GM12874 (cell line): ENCODE results near the gene FOXS1.

Experiments
- TF ChIP-seq, protein P1 (sequence below): IDR thresholded peaks from 2 replicates; pipeline ENCODE4 v1.5.1; 2011; ENCODE audit warnings: low read depth, mild to moderate bottlenecking, control low read depth, low read length, moderate library complexity; ENCODE audit not compliant: insufficient read depth

Gene FOXS1

DNA sequence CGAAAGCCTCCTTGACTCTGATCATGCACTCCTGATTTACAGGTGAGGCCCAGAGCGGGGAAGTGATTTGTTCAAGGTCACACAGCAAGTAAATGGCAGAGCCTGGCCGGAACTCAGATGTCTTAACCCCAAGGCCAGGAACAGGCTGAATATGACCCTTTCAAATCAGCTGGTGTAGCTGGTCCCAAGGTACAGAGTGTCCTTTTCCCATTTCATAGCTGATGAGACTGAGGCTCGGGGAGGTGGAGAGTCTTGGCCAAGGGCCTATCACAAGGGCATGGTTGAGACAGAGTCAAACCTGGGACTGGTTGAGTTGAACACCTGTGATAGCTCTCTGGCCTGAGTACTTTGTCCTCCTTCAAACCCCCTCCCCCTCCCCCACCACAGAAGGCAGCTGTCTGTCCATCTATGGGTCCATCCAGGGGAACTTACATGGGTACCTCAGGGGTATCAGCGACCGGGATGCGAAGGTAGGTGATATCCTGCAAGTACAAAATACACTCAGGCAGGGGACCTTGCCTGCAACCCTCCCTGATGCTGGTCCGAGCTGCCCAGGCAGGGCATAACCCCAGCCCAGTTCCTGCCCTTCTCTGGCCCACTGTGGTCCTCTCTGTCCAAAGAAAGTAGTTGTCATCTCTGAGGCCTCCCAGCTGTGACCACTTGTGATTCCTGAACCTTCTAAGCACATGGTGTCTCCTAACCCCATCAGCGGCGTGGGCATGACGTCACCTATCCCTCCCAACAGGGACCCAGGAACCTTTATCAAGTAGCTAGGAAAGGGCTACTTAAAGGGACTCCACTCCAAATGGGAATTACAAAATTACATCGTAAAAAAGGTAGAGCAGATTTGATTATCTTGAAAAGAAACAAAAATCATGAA lies 19.4 kb upstream of the FOXS1 start:
- TF ChIP-seq, protein P1, sequence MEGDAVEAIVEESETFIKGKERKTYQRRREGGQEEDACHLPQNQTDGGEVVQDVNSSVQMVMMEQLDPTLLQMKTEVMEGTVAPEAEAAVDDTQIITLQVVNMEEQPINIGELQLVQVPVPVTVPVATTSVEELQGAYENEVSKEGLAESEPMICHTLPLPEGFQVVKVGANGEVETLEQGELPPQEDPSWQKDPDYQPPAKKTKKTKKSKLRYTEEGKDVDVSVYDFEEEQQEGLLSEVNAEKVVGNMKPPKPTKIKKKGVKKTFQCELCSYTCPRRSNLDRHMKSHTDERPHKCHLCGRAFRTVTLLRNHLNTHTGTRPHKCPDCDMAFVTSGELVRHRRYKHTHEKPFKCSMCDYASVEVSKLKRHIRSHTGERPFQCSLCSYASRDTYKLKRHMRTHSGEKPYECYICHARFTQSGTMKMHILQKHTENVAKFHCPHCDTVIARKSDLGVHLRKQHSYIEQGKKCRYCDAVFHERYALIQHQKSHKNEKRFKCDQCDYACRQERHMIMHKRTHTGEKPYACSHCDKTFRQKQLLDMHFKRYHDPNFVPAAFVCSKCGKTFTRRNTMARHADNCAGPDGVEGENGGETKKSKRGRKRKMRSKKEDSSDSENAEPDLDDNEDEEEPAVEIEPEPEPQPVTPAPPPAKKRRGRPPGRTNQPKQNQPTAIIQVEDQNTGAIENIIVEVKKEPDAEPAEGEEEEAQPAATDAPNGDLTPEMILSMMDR: no peak

DNA sequence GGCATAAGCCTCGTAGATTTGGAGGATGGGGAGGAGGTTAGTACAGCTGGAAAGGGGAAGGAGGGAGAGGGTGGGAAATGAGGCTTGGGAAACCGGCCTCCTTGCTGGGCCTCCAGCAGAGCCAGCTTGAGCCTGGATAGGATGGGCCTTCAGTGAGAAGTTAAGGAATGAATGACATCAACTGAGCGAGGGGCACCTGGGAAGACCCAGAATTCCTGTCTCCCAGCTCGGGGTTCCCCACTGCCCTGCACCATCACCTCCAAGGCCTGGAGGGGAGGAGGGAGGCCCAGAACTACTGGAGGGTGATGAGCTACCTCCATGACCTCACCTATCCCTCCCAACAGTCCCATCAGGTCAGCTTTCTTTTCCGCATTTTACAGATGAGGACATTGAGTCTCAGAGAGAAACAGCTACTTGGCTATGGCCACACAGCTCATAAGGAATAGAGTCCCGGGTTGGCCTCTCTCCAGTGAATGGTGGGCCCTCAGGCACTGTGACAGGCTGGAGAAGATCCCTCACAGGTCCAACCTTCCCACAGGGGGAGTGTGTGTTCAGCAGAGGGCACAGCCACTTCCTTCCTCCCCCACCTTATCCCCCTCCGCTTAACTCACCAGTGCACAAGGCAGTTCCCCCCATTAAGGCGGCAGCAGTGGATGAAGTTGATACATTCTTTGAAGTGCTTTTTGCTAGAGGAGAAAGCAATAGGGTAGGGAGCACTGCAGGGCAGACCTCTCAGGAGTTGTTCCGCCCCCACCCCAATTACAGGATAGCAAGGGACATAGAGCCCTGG lies 18.1 kb upstream of the FOXS1 start:
- TF ChIP-seq, protein P1: no peak

DNA sequence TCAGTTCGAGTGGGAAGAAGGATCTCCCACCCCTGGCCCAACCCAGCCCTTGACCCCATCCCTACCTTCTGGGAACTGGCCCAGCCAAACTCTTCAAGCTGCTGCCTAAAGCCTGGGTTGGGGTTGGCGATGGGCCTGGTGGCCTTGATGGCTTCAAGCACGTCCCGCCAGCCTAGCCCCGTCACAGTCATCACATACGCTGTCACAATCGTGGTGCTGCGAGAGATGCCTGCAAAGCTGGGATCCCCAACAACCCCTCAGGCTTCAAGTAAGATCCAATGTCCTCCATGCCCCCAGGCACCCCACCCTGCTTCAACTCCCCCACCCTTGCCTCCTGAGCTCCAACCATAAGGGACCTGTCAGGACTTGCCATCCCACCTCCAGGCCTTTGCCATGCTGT lies 17.1 kb upstream of the FOXS1 start:
- TF ChIP-seq, protein P1: no peak

DNA sequence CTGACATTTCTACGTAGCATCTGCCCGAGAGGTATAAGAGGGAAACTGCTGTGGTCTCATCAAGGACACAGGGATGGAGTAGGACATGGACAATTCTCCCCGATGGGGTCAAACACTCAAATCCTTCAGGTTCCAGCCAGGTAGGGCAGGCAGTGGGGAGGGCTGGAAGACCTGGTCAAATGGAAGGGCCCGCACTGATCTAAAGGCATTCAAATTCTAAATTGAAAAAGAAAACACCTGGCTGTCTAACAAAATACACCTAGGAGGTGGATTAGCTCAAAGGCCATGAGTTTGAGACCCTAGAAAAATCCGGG lies 16.7 kb upstream of the FOXS1 start:
- TF ChIP-seq, protein P1: no peak

DNA sequence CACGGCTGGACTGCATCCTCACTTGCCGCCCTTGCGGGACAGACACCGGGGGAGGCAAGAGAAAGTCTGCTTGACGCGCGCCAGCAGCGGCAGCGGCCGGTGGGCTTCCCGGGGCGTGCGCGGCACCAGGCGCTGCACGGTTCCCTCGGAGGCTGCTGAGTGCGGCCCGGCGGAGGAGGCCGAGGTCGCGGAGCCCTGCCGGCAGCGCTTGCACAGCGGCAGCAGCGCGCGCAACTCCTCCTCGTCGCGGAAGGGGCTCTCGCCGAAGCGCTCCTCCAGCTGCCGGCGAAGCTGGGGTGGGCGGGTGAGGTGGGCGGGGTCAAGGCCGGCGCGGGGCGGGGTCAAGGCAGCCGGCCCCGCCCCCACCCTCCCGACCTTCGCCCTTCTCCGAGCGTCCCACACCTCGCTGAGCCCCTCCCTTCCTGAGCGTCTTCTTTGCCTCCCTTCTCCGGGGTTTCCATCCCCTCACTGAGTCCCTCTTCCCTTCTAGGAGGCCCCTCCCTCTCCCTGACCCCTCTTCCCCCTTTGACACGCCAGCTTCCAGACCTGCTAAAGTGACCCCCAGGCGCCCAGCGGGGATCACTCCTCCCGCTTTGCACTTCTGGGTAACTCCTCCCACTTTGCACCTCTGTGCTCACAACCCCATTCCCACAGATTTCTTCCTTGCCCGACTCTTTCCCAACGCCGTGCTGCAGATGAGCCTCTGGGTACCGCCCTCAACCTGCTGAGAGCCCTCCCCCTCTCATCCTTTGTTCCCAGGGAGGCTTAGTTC lies 16.2 kb upstream of the FOXS1 start:
- TF ChIP-seq, protein P1: no peak

DNA sequence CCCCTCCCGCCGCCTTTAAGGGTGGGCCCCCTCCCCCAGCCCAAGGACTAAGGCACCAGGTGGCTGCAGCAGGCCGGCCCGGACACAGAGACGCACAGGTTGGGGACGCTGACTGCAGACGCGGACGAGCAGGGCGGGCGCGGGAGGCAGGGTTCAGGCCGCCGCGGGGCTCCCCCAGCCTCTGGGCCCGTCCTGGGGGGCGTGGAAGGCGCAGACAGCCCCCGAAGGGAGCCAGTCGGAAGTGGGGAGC lies 15.7 kb upstream of the FOXS1 start:
- TF ChIP-seq, protein P1: no peak

DNA sequence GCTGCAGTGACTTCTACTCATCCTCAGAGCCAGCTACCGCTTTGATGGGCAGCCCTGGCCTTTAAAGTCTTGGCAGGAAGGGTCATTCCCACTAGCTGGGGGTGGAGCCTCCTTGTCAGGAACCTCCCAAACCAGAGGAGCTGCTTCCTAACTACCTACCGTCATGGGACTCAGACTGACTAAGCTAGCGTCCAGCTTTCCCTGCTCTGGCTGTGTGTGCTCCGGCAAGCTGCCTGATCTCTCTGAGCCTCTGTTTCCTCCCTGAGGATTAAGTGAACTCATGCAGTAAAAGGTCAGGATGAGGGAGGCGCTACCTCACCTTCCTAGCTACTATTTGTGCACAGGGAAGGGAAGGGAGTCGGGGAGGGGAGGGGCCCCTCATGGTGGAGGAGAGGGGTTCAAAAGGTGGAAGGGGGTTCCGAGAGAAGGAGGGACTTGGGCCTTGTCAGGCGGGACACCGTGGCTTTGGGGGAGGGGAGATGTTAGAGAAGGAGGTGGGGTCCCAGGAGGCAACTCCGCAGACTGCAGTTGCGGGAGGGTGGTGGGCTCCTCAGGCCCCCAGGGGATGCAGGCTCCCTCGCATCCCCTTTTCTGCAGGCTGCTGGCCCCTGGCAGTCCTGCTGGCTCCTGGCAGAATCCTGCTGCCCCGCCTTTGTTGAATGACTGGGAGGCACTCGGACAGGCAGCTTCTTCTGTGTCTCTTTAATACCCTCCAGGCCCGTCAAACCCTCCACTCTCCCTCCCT lies 15.2 kb upstream of the FOXS1 start:
- TF ChIP-seq, protein P1: no peak
